Left ventricle myocardium superior (tissue), 1 donor: Measurements from ENCODE around the gene COQ5. TPM values are rescaled to one million over a fixed set of nuclear protein-coding genes. Genes with fewer than 3 reads are reported as not detected.
A peak's percentile ranks its signal among the peaks of the same experiment; 100 is the strongest.

ENCODE experiments used
- ATAC-seq: fragments of 200-7000 bp; cut with Tn5 transposase; one replicate; pipeline ENCODE4 v1.9.1; 2020; ENCODE audit warnings: mild to moderate bottlenecking, moderate library complexity
- DNase-seq: peaks from one replicate; pipeline ENCODE4 v3.0.0-alpha.2; 2020
- intact Hi-C: fragments of 100-400 bp; cut with micrococcal nuclease; formaldehyde crosslinking; loops from one replicate; pipeline ENCODE4 v1.11.0; 2022
- total RNA-seq: library from RNA; stranded (reverse); fragmentation: NEBNext Ultra II Directional; extraction: Animal tissue kit (Norgen Biotek cat#: 25700); gene quantifications from one replicate; pipeline ENCODE4 v1.2.1, GENCODE V29; 2021
- donor health status: DM: no; HTN: yes; CAD: no; lungs with severe emphysema.

COQ5 gene
- total RNA-seq, 1 donor from 2014 or later = 38.0 TPM

- intact Hi-C loops = no loop called here
- DNase-seq (peak; percentile 41), ATAC-seq (no peak)
Observed at GRCh38 chr12:120466560-120467315, 62.2 kb downstream of the COQ5 start.

GRCh38 chr12:120465756-120466155 lies 63.2 kb downstream of the COQ5 start:
- intact Hi-C loops = no loop called here

GRCh38 chr12:120463712-120464111 lies 65.2 kb downstream of the COQ5 start:
- DNase-seq (no peak), ATAC-seq (no peak)
- intact Hi-C loops = no loop called here

More at GRCh38 chr12:120465756-120466155, 63.2 kb downstream of the COQ5 start:
- ATAC-seq (no peak), DNase-seq (no peak)

- ATAC-seq = no peak
- intact Hi-C loops = no loop called here
Observed at GRCh38 chr12:120462099-120462640, 66.8 kb downstream of the COQ5 start.

GRCh38 chr12:120460157-120460556 lies 68.8 kb downstream of the COQ5 start:
- intact Hi-C loops = no loop called here
- no peak for ATAC-seq
- DNase-seq = no peak

More at GRCh38 chr12:120462099-120462640, 66.8 kb downstream of the COQ5 start:
- no peak for DNase-seq

GRCh38 chr12:120457133-120457532 lies 71.8 kb downstream of the COQ5 start:
- DNase-seq (no peak), ATAC-seq (no peak)
- intact Hi-C loops = no loop called here

- intact Hi-C loops = no loop called here
- ATAC-seq (no peak), DNase-seq (no peak)
Observed at GRCh38 chr12:120455302-120455701, 73.7 kb downstream of the COQ5 start.

GRCh38 chr12:120453977-120454376 lies 75.0 kb downstream of the COQ5 start:
- intact Hi-C loops = no loop called here
- DNase-seq (no peak), ATAC-seq (peak; percentile 27)

Other genes with a start within 250 kb of the COQ5 start
- gene RNU4-2, start 237.3 kb downstream of the COQ5 start, total RNA-seq = 13,220 TPM
- 1,438 TPM for gene RNU4-1, start 235.9 kb downstream of the COQ5 start, total RNA-seq
- 10.2 TPM for gene SIRT4, start 226.8 kb downstream of the COQ5 start, total RNA-seq
- not detected for gene PLA2G1B, start 201.4 kb downstream of the COQ5 start, total RNA-seq
- gene MSI1, start 160.0 kb downstream of the COQ5 start, total RNA-seq = 6.8 TPM
- 116 TPM for gene COX6A1, start 91.0 kb downstream of the COQ5 start, total RNA-seq
- gene TRIAP1, start 82.8 kb downstream of the COQ5 start, total RNA-seq = 15.8 TPM
- gene GATC, start 82.7 kb downstream of the COQ5 start, total RNA-seq = 13.1 TPM
- 38.9 TPM for gene SRSF9, start 59.4 kb downstream of the COQ5 start, total RNA-seq
- gene DYNLL1, start 33.0 kb downstream of the COQ5 start, total RNA-seq = 144 TPM
- 251 TPM for gene RNF10, start 5.2 kb upstream of the COQ5 start, total RNA-seq
- 34.0 TPM for gene POP5, start 52.2 kb upstream of the COQ5 start, total RNA-seq
- 8.0 TPM for gene CABP1, start 111.5 kb upstream of the COQ5 start, total RNA-seq
- gene MLEC, start 158.0 kb upstream of the COQ5 start, total RNA-seq = 130 TPM
- gene UNC119B, start 181.3 kb upstream of the COQ5 start, total RNA-seq = 13.2 TPM
- gene ACADS, start 196.7 kb upstream of the COQ5 start, total RNA-seq = 108 TPM